ENCODE results near the gene KCNIP2.

GRCh38 chr10:101879456-101880231 lies 36.0 kb upstream of the KCNIP2 start:
- TF ChIP-seq CTCF (IDR thresholded peaks at IDR 0.05) (no peak), ZFX (IDR thresholded peaks at IDR 0.05; ENCODE audit: borderline replicate concordance) (no peak)

Data from 22Rv1 (cell line).